Coronary artery (tissue), 2 donors: ENCODE data around the gene KCNMA1.
"Not testable (repeated sequence)": the region's sequence is repeated elsewhere in the genome, so short reads cannot be mapped to it uniquely, and the experiment has no call there.

Experiments
- DNase-seq: peaks from one replicate; pipeline ENCODE4 v3.0.0-alpha.2; 2017; ENCODE audit warnings: low spot score
- H3K27ac ChIP-seq, 2 donors: fragments of 200-600 bp; sonication (generic); one replicate each; pipeline ENCODE4 v1.5.1; 2016 to 2019
- H3K4me3 ChIP-seq: fragments of 200-600 bp; sonication (generic); 2 replicates; pipeline ENCODE4 v1.5.1; 2016; ENCODE audit warnings: mild to moderate bottlenecking, moderate library complexity
- TF ChIP-seq, protein P1 (sequence below): fragments of 200-600 bp; sonication (generic); IDR thresholded peaks from one replicate; pipeline ENCODE4 v1.5.1; 2019; ENCODE audit warnings: antibody characterized with exemption

Gene KCNMA1

DNA sequence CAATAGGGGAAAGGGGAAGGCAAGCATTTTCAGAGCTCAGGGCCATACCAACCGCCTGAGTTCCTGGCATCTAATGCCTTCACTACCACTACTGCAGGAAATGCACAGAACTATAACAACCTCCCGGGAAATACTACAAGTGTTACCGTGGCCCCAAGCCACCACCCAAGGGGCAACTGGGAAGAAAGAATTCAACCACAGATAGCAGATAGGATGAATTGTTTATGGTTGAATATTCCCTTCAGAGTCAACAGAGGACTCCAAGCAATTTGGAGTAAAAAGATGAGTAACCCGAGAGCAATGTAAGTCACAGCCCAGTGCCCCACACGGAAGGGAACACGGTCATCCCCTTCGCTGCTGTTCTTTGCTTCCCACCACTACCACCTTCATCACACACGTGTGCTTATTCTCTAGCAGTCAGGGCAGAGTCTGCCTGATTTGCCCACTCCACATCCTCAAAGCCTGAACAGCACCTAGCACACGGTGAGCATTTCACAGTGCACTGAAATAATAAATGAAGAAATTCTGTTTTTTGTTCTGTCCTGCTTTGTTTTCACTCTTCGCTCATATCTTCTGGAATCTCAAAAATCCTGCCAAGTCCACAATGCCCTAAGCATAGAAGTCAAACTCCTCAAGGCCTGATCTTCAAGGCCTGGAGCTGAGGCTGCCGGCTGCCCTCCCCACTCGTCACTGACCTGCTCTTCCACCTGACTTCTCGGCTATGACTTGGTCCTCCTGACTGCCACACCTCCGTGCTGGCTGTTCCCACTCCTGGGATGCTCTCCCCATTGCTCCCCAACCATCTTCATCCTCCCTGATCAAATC is 221.1 kb downstream of the KCNMA1 start:
- H3K4me3 ChIP-seq: no peak overlapping the region
- TF ChIP-seq, protein P1, sequence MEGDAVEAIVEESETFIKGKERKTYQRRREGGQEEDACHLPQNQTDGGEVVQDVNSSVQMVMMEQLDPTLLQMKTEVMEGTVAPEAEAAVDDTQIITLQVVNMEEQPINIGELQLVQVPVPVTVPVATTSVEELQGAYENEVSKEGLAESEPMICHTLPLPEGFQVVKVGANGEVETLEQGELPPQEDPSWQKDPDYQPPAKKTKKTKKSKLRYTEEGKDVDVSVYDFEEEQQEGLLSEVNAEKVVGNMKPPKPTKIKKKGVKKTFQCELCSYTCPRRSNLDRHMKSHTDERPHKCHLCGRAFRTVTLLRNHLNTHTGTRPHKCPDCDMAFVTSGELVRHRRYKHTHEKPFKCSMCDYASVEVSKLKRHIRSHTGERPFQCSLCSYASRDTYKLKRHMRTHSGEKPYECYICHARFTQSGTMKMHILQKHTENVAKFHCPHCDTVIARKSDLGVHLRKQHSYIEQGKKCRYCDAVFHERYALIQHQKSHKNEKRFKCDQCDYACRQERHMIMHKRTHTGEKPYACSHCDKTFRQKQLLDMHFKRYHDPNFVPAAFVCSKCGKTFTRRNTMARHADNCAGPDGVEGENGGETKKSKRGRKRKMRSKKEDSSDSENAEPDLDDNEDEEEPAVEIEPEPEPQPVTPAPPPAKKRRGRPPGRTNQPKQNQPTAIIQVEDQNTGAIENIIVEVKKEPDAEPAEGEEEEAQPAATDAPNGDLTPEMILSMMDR: no peak
- DNase-seq: no peak
- peak overlapping the region; percentile 83 to 96 for H3K27ac ChIP-seq

DNA sequence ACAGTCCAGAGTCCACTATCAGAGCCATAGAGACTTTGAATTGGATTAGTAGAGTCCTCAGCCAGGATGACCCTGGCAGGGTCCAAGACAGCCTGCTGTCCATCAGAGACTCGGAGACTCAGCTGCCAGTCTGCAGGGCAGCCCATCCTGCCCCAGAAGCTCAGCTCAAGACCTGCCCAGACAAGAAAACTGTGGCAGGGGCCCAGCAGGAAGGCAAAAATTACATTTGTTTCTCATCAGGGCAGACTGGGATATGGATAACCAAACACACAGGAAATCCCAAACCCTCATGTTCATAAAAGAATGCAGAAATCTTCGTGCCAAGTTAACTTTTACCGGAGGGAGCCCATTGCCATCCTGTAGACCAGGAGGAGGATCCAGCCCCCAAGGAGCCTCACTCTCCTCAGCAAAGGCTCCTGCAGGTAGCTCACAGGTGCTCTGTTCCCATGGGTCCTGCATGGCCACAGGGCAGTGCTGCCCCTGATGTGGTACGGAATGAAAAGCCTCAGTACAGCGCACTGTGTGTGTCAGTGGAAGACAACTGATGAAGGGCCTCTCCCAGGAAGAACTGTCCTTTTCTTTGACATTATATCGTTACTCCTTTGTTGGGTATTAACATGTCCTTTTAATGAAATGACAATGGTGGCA is 222.2 kb downstream of the KCNMA1 start:
- TF ChIP-seq, protein P1: no peak
- no peak for DNase-seq
- Histone ChIP-seq H3K4me3 (no peak overlapping the region), H3K27ac (peak overlapping the region; percentile 83 to 96)

DNA sequence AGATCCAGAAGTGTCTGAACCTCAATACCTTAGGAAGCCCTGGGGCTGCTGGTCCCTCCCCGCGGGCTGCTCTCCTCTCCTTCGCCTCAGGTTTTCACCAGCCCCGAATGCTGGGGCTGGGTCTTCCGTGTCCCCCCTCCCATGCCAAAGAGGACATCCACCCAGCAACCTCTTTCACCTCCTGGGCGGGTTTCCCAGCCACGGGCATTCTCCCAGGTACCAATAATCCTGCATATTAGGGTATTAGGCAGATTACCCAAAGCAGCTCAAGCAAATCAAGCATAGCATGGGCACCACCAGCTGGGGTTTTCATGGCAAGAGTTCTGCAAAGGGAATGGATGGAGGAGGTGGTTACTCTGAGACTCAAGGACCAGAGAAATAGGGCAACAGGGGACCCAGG is 224.4 kb downstream of the KCNMA1 start:
- Histone ChIP-seq H3K4me3 (no peak overlapping the region), H3K27ac (peak overlapping the region in 1 of 2 donors; percentile 96)
- DNase-seq: no peak
- TF ChIP-seq, protein P1: no peak

DNA sequence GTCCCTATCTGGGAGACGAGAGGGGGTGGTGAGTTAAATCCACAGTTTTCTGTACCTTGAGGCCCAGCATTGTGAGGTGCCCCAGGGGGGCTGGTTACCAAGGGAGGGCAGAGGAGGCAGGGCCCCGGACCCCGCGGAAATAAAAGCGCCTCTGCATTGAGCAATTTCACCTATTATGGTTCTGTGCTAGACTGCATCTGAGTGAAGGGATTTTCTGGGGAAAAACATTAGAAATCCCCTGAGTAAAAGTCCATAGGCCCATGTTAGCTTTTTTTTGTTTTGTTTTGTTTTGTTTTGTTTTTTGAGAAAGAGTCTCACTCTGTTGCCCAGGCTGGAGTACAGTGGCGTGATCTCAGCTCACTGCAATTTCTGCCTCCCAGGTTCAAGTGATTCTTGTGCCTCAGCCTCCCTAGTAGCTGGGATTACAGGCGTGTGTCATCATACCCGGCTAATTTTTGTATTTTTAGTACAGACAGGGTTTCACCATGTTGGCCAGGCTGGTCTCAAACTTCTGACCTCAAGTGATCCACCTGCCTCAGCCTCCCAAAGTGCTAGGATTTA is 225.0 kb downstream of the KCNMA1 start:
- H3K27ac ChIP-seq: peak overlapping the region; percentile 8 to 96
- DNase-seq: not testable (repeated sequence)

DNA sequence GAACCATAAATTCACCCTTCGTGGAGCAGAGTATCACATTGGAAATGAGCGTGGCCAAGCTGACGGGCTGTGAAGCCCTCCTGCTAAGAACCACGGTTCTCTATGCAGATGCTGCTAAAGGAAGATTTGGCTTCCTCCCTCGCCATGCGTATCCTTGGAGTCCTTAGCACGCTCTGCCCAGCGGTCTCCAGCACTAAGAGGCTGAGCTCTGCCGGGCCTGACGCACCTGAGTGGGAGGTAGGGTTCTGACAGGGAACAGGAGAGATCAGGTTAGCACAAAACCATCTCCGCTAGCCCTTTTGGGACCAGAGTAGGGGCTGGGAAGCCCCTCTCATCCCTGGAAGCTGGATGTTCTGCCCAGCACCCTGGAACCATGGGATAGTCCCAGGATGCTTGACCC is 225.8 kb downstream of the KCNMA1 start:
- Histone ChIP-seq H3K27ac (peak overlapping the region in 1 of 2 donors; percentile 56), H3K4me3 (no peak overlapping the region)
- no peak for DNase-seq
- TF ChIP-seq, protein P1: no peak

More for the DNA sequence above, 225.0 kb downstream of the KCNMA1 start:
- not testable (repeated sequence) for H3K4me3 ChIP-seq

DNA sequence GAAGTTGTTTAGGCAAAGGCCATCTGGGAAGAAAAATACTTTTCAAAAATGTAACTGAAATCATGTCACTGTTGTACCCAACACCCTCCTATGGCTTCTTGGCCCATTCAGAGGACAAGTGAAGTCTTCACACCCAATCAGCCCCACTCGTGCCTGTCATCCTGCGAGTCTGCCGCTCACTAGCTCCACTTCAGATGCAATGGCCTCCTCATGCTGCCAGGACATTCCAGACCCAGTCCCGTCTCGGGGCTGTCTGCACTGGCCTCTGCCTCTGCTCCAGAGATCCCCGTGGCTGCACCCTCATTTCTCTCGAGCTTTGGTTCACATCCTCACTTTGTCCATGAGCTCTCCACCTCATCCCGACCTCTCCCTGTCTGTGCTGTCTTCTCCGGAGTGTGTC is 227.1 kb downstream of the KCNMA1 start:
- Histone ChIP-seq H3K4me3 (peak overlapping the region; percentile 26), H3K27ac (peak overlapping the region; percentile 4 to 67)
- no peak for DNase-seq
- TF ChIP-seq, protein P1: no peak

DNA sequence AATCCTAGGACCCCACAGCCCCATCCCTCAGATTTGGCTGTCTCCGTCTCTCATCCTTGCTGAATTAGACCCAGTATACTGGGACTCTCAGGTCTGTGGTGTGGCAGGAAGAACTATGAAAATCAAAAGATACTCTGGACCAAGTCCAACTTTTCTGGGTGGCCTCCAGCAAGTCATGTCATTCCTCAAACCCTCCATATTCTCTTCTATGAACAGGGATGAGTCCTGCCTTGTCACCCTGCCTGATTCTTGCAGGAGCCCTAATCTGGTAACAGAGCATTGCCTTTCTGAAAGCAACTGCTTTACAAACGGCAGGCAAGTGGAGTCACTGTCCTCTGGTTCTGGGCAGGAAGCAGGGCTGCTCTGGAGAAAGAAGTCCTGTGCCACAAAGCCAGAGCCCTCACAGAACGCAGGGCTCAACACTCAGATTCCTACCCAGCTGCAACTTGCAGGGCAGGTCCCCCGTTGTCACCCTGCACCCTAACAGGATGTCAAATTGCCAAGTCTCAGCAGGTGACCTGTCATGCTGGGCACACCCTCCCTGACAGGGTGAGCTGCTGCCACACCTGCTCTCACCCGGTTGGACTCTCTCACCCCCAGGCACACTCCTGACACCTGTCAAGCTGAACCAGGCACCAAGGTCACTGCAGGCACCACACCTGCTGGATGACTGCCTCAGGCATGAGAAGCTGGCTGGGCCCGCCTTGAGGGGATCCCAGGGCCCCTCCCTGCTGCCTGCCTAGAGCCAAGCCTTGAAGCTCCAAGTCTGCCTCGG is 227.7 kb downstream of the KCNMA1 start:
- TF ChIP-seq, protein P1: no peak

More for the DNA sequence above, 227.7 kb downstream of the KCNMA1 start:
- Histone ChIP-seq H3K27ac (peak overlapping the region; percentile 4 to 67), H3K4me3 (peak overlapping the region; percentile 26)
- no peak for DNase-seq
